ENCODE data around the gene RAET1G.
"Not testable (repeated sequence)": the region's sequence is repeated elsewhere in the genome, so short reads cannot be mapped to it uniquely, and the experiment has no call there.

RAET1G gene

DNA sequence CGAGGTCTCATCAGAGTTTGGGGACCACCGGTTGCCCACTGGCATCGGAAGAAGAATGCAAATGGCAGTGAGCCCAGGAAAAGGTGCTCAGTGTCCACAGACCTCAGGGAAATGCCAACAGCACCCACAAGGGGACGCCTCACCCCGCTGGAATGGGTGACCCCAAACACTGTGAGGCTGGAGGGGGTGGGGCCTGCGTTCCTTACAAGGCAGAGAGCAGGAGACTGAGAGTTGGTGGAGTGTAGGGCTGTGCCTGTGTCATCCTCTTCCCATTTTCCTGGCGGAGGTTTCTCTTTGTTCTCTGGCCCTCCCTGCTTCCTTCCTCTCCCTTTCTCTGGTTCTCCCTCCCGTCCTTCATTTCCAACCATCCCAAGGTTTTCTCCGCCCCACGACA lies 31.0 kb upstream of the RAET1G start:
- not testable (repeated sequence) for DNase-seq

DNA sequence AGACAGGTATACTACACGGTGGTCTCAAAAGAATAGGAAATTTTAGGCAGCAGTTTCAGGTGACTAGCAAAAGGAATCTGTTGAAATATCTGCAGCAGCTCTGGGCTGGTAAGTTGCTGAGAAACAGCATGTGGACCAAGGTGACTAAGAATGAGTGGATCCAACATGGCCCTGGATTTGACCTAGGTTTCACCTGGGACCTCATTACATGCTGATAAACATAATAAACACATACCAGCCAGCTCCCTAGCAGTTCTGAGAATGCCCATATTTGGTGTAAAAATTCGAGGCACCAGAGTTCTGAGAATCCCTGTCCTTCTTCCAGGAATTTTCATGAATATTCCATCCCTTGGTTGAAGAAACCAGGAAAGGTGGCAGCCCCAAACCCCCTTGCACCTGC lies 30.5 kb upstream of the RAET1G start:
- not testable (repeated sequence) for DNase-seq

DNA sequence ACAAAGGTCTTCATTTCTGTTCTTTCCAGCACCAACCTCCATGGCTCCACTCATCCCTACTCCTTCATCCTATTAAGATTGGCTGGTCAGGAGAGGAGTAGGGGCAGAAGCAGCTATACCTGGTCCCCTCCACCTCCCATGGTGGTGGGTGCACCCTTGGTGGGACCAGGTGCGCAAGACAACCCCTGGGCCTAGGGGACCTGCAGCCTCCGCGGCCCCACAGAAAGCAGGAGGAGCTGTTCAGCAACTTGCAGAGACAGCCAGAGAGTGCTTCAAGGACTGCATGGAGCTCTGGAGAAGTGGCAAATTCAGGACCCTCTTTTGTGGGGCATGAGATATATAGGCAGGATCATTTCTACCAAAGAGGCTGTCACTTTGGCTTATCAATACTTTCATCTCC lies 28.7 kb upstream of the RAET1G start:
- DNase-seq = no peak

DNA sequence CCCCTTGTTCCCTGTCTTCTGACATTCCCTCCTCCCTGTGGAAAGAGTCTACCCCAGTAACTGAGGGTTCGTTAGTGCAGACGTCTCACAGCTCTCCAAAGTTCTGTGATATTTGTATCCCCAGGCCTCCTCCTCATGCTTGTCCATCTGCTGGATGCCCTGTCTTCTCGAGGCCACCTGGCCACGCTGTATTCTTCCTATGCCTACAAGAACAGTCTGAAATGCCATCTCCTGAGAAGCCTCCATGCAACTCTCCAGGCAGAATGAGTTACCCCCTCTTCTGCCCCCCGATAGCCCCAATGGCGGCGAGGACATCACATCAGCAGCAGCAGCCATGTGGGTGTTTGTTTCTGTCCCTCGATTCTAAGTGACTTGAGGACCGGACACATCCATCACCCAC lies 28.2 kb upstream of the RAET1G start:
- DNase-seq = no peak

DNA sequence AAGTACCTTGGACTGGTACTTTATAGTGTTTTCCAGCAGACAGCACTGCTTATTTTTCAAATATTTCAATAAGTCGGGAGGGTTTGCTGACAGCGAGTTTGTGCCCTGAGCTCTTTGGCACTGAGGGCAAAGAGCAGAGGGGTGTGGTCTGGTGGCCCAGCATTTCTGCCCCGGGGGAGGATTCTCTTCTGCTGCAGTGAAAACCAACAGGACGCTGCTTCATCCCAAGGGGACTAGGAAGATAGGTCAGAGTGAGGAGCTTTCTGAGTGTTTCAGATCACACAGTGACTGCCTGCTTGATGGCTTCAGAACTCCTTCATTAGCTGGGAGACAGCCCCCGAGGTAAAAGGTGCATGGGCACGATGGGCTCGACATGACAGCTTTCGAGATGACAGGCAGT lies 27.5 kb upstream of the RAET1G start:
- no peak for DNase-seq

DNA sequence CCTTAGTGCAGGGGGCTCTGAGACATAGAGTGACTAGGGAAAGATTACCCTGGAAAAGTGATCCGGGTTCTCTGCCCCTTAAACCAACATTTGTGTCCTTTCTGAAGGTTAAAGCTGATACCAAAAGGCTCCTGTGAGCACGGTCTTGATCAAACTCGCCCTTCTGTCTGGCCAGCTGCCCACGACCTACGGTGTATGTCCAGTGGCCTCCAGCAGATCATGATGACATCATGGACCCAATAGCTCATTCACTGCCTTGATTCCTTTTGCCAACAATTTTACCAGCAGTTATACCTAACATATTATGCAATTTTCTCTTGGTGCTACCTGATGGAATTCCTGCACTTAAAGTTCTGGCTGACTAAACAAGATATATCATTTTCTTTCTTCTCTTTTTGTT lies 25.7 kb upstream of the RAET1G start:
- DNase-seq = no peak

DNA sequence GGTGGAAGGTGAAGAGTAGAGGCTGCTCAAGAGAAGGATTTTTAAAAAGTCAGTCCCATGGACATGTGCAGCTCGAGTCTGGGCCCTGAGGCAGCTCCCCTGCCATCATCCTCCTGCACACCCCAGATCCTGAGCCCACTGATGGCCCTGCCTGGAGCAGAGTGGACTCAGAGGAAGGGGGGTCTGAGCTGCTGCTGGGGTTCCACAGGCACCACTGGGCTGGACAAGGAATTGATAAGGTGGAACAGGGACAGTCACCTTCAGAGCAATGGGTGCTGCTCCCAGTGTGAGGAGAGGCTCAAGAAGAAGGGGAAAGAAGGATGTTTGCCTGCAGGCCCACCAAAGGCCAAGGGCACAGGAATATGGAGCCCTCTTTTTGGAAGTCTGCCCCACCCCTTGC lies 25.1 kb upstream of the RAET1G start:
- no peak for DNase-seq

DNA sequence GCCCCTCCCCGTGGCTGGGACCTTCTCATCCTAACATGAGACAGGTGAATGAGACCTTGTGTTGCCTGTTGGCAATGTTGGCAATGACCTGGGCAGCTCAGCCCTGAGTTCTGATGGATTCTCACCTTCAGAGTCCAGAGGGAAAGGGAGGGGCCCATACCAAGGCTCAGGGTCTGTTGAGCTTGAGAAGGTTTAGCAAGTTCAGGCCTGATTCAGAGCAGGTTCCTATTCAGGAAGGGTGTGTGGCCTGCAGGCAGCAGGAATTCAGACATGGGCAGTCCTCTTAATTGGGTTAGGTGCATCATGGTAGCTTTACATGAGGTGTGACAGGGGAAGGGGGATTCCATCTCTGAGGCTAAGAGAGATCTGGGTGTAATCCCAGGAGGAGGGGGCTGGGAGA lies 24.6 kb upstream of the RAET1G start:
- DNase-seq = not testable (repeated sequence)

DNA sequence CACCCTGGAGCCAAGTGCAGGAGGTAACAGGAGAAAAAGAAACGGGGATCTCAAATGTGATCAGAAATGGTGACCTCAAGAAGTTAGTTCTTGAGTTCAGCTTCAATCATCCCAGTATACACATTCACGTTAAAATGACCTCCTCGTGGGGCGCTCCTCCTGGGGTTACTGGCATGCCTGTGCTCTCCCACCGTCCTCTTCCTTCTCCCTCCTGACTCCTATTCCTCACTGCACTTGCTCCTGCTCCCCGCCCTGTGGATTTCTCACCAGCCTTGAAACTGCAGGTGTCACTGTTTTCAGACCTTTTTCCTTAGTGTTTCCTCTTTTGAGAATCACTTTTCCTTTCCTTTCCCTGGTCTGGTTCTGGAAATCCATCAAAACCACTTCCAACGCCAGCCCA lies 23.7 kb upstream of the RAET1G start:
- not testable (repeated sequence) for DNase-seq

DNA sequence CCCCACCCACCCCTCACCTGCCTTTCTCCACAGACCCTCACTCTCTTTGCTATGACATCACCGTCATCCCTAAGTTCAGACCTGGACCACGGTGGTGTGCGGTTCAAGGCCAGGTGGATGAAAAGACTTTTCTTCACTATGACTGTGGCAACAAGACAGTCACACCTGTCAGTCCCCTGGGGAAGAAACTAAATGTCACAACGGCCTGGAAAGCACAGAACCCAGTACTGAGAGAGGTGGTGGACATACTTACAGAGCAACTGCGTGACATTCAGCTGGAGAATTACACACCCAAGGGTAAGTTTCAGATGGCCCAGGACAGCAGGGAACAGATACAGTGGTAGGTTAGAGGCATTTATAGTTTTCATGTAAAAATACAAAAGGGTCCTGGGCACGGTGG lies 22.4 kb upstream of the RAET1G start:
- DNase-seq = not testable (repeated sequence)

DNA sequence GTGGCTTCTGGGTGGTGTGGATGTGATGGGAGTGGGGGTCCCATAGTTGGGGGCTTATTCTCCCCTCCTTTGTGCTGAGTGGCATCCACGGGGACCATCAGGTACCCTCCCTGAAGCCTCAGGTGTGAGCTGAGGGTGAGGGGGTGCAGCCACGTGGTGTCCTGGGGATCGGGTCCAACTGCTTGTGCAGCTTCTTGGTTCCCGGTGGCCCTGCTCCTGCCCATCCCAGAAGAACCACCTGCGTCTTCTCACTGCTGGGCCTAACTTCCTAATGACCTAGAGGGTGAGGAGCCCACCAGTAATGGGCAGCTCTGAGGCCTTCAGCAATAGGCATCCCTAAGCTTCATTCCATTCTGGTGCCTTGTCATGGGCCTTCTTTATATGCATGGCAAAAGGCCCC lies 20.4 kb upstream of the RAET1G start:
- DNase-seq = not testable (repeated sequence)

DNA sequence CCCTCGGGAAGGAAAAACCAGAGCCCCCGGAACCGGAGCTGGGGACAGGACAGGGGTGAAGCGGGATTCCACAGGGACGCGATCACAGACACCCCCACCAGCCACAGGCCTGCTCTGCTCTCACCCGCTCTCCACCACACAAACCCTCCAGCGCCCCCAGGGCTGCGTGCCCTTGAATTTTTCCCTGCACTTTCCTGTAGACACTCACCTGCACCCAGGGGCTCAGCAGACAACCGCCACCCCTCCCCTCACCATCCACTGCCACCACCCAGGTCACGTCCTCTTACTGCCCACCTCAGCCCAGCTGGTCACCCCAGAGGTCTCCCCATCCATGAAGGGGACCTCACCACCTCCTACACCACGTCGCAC lies 19.5 kb upstream of the RAET1G start:
- DNase-seq = no peak

DNA sequence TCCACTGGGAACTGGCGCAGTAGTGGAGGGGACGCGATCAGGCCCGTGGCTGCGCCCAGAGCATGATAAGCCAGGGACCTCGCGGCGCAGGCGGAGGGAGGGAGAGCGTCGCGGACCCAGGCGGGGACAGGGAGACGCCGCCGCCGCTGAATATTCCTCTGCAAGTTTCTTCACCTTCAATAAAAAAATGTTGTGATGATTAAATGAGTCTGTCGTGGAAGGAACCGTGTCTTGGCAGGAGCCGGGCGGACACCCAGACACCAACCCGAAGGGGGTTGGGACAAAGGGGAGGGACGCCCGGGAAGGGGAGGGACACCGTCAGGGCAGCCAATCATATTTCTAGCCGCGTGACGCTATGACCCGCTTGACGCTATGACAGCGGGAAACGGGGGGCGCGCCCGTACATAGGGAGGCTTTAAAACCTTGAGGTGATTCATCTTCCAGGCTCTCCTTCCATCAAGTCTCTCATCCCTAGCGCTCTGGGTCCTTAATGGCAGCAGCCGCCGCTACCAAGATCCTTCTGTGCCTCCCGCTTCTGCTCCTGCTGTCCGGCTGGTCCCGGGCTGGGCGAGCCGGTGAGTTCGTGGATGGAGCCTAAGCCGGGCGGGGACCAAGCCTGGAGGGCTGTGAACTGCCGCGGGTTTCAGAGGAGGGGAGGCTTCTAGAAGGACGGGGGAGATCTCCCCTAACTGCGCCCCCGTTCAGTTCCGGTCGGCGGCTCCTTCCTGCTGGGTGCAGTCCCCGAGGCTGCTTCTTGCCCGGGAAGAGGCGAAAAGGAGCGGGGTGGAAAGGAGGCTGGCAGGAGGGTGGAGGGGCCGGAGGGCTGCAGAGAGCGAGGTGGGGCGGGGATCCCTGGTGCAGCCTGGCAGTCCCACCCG lies 18.9 kb upstream of the RAET1G start, which contains the start of gene ULBP2:
TSS of gene ULBP2 (plus strand) at position 432 of the 878 bp plus-strand sequence. CDS start at position 491, 59 bp downstream.
- peak; percentile 91 for DNase-seq

DNA sequence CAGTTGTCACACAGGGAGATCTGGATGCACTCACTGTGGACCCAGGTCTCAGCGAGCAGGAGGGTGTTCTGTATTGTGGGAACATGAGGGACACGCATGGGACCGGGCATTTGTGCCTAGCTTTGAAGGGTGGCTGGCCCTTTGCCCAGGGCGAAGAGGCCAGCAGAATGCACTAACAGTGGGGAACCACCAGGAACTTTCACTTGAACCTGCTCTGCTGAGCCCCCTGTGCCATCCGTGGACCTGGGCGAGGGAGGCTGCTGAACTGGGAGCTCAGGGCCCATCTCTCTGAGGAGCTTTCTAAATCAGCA lies 17.7 kb upstream of the RAET1G start:
- DNase-seq = no peak

DNA sequence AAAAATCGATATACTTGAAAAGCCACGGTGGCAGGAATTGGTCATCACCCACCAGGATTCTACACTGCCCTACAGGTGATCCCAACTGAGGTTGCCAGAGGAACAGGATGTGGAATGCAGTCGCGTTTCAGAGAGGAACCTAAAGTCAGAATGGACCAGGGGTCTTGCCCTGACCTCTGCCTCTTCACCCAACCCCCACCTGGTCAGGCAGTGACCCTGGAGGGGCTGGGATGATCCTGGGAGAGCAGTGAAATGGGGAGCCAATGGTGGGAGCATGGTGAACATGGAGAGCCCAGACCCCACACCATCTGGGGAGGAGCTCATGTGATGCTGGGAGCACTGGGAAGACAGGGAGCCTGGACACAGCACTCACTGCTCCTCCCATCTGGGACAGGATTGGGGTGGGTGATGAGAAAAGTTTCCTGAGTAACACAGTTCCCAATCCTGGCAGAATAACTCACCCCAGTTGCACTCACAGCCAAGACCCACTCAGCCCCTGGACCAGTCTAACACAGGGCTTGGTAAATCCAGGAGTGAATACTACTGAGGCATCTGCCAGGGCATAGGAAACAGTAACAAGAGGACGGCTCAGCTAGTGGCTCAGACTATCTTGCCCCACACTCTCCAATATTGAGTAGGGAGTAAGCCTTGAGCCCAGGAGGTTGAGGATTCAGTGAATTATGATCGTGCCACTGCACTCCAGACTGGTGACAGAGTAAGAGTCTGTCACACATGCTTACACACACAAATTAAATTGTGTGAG lies 17.2 kb upstream of the RAET1G start:
- DNase-seq = no peak

DNA sequence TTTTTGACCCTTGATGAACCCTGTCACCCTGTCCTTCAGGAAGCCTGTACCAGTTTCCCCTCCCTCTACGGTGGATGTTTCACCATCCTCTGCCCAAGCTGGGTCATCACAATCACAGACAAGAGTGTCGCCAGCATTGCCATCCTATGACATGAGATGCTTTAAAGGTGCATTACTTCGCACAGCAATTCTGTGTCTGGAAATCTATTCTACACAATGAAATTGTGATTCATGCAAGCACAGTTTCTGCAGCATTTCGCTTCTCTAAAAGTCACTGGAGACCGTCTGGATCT lies 16.4 kb upstream of the RAET1G start:
- DNase-seq = no peak

DNA sequence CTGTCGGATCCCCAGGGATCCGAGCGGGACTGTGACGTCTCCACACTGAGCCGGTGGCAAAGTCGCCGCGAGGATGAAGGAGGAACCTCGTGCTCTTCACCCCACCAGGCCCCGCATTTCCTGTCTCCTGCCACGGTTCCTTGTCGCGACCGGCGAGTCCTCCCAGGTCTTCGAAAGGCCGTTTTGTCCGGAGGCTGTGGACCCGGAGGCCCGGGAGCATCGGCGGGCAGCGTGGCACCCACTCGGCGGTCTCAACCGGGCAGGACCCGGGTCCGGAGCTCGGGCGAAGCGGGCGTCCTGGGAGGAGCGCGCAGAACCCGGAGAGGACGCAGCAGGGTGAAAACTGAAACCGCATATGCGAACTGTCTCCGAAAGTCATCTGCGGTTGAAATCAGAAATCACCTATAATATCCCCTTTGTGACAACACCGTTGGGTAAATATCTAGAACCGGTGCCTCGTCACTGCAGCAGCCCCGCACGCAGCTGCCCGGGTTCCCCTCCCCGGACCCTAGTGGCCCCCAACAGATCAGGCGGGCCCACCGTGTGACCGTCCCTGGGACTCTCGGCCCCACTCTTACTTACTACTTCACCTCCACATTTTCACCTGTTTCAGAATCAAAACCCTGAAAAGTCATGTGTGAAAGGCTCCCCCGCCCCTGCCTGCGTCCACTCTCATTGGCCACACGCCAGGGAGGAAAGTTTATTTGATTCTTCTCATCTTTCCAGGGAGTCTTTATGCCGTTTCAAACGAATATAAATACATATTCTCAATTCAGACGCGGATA lies 15.8 kb upstream of the RAET1G start:
- DNase-seq = peak; percentile 54

DNA sequence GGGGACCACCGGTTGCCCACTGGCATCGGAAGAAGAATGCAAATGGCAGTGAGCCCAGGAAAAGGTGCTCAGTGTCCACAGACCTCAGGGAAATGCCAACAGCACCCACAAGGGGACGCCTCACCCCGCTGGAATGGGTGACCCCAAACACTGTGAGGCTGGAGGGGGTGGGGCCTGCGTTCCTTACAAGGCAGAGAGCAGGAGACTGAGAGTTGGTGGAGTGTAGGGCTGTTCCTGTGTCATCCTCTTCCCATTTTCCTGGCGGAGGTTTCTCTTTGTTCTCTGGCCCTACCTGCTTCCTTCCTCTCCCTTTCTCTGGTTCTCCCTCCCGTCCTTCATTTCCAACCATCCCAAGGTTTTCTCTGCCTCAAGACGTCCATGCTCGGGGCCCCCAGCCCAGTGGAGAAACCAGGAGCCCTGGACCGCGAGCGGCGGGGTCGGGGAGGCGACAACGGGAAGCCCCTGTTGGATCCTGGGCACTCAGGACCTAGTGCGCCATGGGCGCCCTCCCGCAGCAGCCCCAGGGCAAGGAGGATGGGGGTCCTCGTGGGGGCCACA lies 15.2 kb upstream of the RAET1G start:
- DNase-seq = not testable (repeated sequence)

DNA sequence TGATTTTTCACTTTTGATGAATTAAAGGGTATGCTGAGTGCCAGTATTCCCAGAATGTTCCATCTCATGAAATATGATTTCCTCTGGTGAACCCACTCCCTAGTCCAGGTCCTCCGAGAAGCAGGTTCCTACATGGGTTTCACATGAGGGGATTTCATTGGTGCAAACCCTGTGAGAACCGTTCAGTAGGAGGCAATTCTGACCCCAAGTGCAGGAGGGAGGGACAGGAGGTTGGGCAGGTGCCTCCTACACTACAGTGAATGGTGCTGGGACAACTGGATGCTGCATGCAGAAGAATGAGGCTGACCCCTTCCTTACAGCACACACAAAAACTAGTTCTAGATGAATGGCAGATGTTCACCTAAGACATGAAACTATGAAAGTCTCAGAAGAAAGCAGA lies 13.8 kb upstream of the RAET1G start:
- no peak for DNase-seq

DNA sequence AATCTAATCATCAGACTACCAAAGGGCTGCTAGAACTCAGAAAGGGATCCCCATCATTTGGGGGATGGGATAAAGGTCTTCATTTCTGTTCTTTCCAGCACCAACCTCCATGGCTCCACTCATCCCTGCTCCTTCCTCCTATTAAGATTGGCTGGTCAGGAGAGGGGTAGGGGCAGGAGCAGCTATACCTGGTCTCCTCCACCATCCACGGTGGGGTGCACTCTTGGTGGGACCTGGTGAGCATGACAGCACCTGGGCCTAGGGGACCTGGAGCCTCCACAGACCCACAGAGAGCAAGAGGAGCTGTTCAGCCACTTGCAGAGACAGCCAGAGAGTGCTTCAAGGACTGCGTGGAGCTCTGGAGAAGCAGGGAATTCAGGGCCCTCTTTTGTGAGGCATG lies 12.7 kb upstream of the RAET1G start:
- DNase-seq = no peak

DNA sequence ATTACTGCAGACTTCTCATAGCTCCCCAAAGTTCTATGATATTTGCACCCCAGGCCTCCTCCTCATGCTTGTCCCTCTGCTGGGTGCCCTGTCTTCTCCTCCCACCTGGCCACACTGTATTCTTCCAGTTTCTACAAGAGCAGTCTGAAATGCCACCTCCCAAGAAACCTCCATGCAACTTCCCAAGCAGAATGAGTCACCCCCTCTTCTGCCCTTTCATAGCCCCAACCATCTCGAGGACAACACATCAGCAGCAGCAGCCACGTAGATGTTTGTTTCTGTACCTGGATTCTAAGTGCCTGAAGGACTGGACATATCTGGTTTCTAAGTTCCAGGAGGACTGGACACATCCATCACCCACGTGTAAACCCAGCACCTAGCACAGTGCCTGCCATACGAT lies 12.3 kb upstream of the RAET1G start:
- DNase-seq = no peak

DNA sequence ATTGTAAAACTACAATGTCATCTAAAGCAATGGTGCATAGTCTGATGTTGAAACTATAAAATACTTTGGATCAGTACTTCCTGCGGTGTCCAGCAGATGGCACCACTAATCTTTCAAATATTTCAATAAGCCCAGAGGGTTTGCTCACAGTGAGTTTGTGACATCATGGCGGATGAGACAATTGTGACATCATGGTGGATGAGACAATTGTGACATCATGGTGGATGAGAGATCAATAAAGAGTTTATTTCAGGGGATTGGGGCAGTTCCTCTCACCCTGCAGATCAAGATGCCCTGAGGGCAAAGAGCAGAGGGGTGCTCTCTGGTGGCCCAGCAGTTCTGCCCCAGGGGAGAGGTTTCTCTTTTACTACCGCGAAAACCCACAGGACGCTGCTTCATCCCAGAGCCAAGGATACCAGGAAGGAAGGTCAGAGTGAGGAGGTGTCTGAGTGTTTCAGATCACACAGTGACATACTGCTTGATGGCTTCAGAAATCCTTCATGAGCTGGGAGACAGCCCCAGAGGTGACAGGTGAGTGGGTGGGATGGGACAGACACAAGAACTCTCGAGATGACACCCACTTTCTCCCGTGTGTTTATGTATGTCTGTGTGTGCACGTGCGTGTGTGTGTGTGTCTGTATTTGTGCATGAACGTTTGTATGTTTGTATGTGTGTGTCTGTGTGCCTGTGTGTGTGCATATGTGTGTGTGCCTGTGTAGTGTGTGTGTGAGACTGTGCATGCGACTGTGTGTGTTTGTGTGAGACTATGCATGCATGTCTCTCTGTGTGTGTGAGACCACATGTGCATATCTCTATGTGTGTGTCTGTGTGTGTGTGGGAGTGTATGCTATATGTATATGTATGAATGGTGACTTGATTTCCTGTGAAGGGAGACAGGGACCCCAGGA lies 11.6 kb upstream of the RAET1G start:
- DNase-seq = peak; percentile 75
